Stimulated activated CD8-positive, alpha-beta memory T cell treated with anti-CD3 and anti-CD28 coated beads, Interleukin-15, amount 100 ng/mL, for 24 hours (primary cell): ENCODE data around the gene ACTR8.

Experiments used
- DNase-seq: peaks from one replicate; pipeline ENCODE4 v3.0.0-alpha.2; 2020; ENCODE audit warnings: low read depth

The ACTR8 gene

DNA sequence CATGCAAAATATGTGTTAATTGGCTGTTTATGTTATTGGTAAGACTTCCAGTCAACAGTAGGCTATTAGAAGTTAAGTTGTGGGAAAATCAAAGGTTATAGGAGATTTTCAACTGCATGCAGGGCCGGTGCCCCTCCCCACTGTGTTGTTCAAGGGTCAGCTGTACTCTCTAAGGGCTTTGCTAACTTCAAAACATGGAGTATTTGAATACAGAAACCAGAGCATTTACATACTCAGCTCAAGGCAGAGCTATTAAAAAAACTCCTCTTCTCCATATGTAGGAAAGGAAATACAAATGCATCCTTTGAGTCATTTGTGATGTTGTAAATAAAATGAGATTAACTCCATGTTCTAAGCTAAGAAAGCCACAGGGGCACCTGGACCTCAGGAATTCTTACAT lies 18.8 kb downstream of the ACTR8 start:
- DNase-seq: no peak

GRCh38 chr3:53862241-53862640 lies 19.7 kb downstream of the ACTR8 start:
- no peak for DNase-seq

- DNase-seq: no peak
Measured at GRCh38 chr3:53860196-53860595, 21.8 kb downstream of the ACTR8 start.

DNA sequence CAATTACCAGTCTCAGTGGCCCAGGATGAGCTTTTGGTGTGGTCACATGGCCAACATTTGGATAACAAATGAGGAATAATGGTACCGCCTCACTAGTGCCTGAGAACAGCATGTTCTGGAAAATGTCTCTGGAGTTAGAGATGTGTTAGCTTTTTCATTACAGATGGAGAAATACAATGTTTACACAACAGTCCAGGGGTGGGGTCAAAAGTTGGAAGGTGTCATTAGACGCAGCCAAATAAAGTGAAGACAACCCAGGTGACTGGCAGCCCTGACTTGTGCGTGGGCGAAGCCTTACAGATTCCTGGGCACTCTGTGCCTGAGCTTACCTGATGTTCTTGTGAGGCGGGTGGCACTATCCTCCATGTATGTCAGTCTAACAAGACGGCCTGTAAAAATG lies 22.8 kb downstream of the ACTR8 start:
- DNase-seq: no peak

GRCh38 chr3:53858096-53858741 lies 23.7 kb downstream of the ACTR8 start:
- no peak for DNase-seq

- DNase-seq: no peak
Measured at GRCh38 chr3:53856964-53857363, 25.0 kb downstream of the ACTR8 start.

DNA sequence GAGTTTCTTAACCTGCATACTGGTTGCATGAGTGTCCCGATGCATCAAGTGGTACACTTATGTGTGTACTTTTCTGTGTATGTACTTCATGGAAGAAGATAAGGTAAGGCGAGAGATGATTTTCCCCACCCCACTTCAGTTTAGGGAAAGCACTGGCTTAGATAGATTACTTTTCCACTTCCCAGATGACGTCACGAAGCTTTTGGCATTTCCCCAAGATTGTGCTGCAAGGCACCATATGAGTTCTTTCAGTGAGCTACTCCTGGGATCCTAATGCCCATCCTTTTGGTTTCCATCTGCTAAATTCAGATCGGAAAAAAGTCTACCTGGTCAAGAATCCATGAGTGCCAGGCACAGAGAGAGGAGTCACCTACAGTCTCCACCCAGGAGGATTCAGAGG lies 31.1 kb downstream of the ACTR8 start:
- no peak for DNase-seq

- DNase-seq: no peak
Measured at GRCh38 chr3:53849916-53850315, 32.0 kb downstream of the ACTR8 start.

GRCh38 chr3:53846851-53847155 lies 35.1 kb downstream of the ACTR8 start:
- no peak for DNase-seq

DNA sequence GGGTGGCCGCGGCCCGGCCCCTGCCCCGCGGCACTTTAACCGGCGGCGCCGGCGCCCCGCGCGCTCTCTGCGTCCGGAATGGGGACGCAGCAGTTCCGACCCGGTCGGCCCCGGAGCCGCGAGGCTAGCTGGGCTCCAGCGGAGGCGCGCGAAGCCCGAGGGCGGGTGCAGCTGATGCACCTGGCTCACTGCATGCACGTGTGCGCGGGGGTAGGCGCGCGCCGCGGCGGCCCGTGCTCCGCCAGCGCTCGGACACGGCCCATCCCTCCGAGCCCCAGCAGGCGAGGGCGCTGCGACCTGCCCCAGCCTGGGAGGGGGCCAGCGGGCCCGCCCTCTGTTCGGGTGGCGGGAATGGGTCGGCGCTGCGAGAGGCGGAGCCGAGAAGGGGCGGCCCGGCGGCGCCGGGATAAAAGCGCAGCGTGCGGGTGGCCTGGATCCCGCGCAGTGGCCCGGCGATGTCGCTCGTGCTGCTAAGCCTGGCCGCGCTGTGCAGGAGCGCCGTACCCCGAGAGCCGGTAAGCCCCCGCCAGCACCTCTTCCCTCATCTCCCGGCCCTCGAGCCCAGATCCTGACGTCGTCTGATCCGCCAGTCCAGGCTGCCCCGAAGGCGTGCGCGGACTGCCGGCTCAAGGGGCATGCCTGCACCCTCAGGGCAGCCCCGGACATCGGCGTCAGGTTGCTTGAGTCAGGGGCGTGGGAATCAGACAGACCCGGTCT lies 35.7 kb downstream of the ACTR8 start, which contains the start of the genes CHDH and IL17RB:
CHDH (minus strand) TSS at position 286 of the 717 bp plus-strand sequence. CDS start 22,411 bp downstream, outside the sequence.
IL17RB (plus strand) TSS at position 435 of the 717 bp plus-strand sequence; CDS start at position 456, 21 bp downstream.
- no peak for DNase-seq

GRCh38 chr3:53845881-53846133 lies 36.1 kb downstream of the ACTR8 start:
- no peak for DNase-seq

DNA sequence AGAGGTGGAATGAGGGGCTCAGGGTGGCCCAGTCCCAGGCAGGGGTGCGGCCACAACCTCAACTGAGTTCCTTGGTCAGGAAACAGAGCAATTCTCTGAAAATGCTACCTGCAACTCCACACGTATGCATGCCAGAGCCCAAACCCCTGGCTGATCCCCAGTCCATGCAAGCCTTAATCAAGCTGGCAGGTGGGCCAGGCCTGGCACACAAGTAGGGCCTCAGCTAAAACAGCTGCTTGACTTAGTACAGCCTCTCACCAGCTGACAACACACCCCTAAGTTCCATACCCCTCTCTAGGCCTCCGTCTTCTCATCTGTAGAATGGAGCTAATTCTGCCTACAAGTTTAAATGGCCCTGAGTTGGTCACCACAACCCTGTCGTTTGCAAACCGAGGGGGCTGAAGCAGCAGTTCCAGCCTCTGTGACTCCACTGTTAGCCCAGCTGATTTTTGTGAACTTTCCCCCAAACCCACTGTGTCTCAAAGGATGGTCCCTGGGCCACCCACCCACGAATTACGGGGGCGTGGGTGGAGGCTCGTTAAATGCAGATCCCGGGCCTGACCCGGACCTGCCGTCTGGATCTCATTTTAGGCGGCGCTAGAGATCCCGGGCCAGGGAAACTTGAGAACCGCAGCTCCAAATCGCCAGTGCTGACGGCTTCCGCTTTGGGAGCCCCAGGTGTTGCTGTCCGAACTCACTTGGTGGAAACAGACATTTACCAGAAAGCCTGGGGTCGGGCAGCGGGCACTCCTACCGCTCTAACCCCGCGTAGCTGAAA lies 36.7 kb downstream of the ACTR8 start:
- DNase-seq: no peak

- no peak for DNase-seq
Measured at GRCh38 chr3:53844262-53845102, 37.5 kb downstream of the ACTR8 start.

DNA sequence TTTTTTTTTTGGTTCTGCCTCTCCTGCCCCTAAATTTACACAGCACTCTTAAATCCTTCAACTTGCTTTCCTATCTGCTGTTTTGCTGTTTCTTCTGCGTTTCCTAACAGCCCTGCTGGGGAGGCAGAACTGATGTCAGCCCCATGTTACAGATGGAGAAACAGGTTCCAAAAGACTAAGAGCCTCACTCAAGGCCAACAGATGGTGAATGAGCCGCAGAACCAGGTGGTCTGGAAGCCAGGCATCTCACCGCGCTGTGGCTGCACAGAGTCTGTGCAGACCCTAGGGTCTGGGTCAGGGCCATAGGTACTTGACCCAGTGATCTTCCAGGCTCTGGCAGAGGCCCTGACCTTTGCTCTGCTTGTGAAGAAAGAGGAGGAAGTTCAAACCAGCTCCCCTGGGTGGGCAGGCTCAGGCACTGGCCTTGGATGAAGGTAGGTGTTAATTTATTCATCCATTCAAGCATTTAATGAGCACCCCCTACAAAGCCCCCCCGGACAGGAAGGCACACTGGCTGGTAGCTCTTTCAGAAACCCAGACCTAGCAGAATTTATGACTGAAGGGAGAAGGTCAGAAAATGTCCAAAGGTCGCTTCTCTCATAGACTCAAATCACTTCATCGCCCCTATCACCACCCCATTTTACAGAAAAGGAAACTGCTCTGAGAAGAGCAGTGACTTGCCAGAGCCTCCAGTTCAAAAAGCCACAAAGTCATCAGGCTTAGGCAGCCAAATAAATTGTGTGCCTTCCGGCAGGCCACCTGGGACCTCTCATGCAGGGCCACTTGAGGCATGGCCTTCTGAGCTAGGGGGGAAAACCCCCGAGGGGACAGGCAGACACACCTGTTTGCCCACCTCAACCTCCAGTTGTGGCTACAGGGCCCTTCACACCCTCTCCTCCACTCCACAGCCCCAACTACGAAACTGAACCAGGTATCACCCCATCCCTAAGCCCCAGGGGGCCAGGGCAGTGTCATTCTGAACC lies 38.5 kb downstream of the ACTR8 start:
- DNase-seq: no peak

- no peak for DNase-seq
Measured at GRCh38 chr3:53842436-53843194, 39.3 kb downstream of the ACTR8 start.

DNA sequence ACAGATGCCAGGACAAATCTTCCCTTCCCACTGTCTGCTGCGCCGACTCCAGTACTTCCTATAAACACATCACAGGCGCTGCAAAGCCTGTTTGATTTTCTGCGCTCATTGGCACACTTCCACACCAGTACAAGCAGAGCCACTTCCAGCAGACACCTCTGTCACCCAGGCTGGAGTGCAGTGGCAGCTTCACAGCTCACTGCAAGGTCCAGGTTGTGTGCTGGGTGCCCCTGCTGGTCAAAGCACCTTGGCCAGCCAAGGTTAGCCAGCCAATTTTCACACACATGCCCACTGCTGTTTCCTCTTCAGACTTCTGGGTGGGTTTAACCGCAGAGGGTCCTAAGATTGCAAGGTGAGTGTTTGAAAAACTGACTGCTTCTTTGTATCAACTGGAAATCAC lies 40.7 kb downstream of the ACTR8 start:
- DNase-seq: no peak

DNA sequence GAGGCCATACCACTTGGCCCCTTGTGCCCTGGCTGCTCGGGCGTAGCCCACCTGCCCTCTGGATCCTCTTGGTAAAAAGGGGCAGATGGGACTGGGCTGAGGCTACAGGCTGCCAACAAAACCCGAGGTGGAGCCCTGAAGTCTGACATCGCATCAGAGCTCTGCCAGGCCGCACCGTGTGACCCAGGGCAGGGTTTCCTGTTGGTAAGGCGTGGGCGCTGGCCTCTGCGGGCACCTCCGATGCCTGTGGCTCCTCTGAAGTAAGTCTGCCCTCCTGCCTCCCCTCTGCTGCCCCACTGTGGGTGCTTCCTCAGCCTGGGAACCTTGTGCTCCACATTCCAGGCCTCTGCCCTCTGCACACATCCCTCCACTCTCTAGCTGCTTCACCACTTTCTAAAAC lies 44.6 kb downstream of the ACTR8 start:
- DNase-seq: no peak

GRCh38 chr3:53836084-53836872 lies 45.7 kb downstream of the ACTR8 start:
- no peak for DNase-seq

DNA sequence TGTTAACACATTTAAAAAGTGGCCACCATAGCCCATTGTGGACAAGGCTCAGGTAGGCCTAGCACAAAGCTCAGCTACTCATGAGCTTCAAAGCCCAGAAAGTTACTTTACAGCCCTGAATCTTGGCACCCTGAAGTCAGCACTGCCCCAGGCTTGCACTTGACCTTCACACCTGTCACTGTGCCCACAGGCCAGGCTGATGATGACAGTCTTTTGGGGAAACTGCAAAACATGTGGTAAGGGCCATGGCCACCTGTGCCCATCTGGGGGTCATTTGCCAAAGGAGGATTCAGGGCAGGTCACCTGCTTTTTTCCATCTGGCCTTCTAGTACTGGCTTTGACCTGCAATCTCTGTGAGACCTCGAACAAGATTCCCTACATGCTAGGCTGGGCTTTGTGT lies 46.7 kb downstream of the ACTR8 start:
- no peak for DNase-seq
